CD14-positive monocyte (primary cell): ENCODE measurements around the gene NLRP3. TPM values are rescaled to one million over a fixed set of nuclear protein-coding genes. Genes with fewer than 3 reads are reported as not detected.
"Not testable (repeated sequence)": the region's sequence is repeated elsewhere in the genome, so short reads cannot be mapped to it uniquely, and the experiment has no call there.

Experiments
- DNase-seq, 3 donors: peaks; one replicate each; pipeline ENCODE4 v3.0.0-alpha.2; 2011 to 2022
- H2AFZ ChIP-seq: 2 replicates; pipeline ENCODE4 v1.6.0; 2012; ENCODE audit warnings: mild to moderate bottlenecking, low read depth, low read length, inconsistent platforms; ENCODE audit not compliant: insufficient read depth, poor library complexity, severe bottlenecking
- H3K27ac ChIP-seq, 2 donors: 1 replicate in 1 of 2; 2 replicates in 1 of 2; pipeline ENCODE4 v1.5.1; 2012 to 2013; ENCODE audit warnings: low read length in 2 of 2, control low read depth in 1 of 2, inconsistent platforms in 1 of 2, low read depth in 1 of 2, mild to moderate bottlenecking in 1 of 2
- H3K27me3 ChIP-seq, 2 donors: one replicate each; pipeline versions ENCODE4 v1.6.0 to v1.6.1; 2011 to 2013; ENCODE audit warnings: low read length in 2 of 2; ENCODE audit not compliant: control insufficient read depth in 2 of 2, insufficient read depth in 2 of 2
- H3K36me3 ChIP-seq, 2 donors: replicated peaks in 1 of 2; 1 replicate in 1 of 2; 2 replicates in 1 of 2; pipeline versions ENCODE4 v1.5.1 to v1.6.1; 2012 to 2013; ENCODE audit warnings: low read length in 2 of 2, control low read depth in 1 of 2, inconsistent platforms in 1 of 2, mild to moderate bottlenecking in 1 of 2; ENCODE audit not compliant: insufficient read depth in 2 of 2, control insufficient read depth in 1 of 2
- H3K4me1 ChIP-seq, 2 donors: 1 replicate in 1 of 2; 2 replicates in 1 of 2; pipeline versions ENCODE4 v1.5.1 to v1.6.1; 2012 to 2013; ENCODE audit warnings: low read length in 2 of 2, control low read depth in 1 of 2, inconsistent platforms in 1 of 2, mild to moderate bottlenecking in 1 of 2, moderate library complexity in 1 of 2; ENCODE audit not compliant: insufficient read depth in 2 of 2, control insufficient read depth in 1 of 2
- H3K4me2 ChIP-seq: replicated peaks from 2 replicates; pipeline ENCODE3; 2012; ENCODE audit warnings: low read length, moderate library complexity, mild to moderate bottlenecking; ENCODE audit not compliant: poor library complexity, severe bottlenecking; ENCODE audit errors: extremely low read depth
- H3K4me3 ChIP-seq, 3 experiments: fragments of 200-600 bp in 1 of 3; sonication (generic) in 1 of 3; replicated peaks in 1 of 3; 1 replicate in 2 of 3; 2 replicates in 1 of 3; pipeline ENCODE4 v1.5.1; 2011 to 2013; ENCODE audit warnings: low read length in 3 of 3, mild to moderate bottlenecking in 3 of 3, control low read depth in 2 of 3, low read depth in 2 of 3, inconsistent platforms in 1 of 3, moderate library complexity in 1 of 3
- H3K79me2 ChIP-seq: 2 replicates; pipeline ENCODE4 v1.6.0; 2012; ENCODE audit warnings: mild to moderate bottlenecking, control low read depth, inconsistent platforms, low read length, moderate library complexity; ENCODE audit not compliant: insufficient read depth
- H3K9ac ChIP-seq: 2 replicates; pipeline ENCODE4 v1.6.0; 2017; ENCODE audit warnings: low read length, mild to moderate bottlenecking; ENCODE audit not compliant: insufficient read depth, poor library complexity, severe bottlenecking
- H3K9me3 ChIP-seq, 2 donors: replicated peaks in 1 of 2; 1 replicate in 1 of 2; 2 replicates in 1 of 2; pipeline versions ENCODE4 v1.5.1 to v1.6.1; 2012 to 2013; ENCODE audit warnings: low read length in 2 of 2, control low read depth in 1 of 2; ENCODE audit not compliant: control insufficient read depth in 1 of 2, insufficient read depth in 1 of 2
- H4K20me1 ChIP-seq: 2 replicates; pipeline ENCODE4 v1.6.0; 2012; ENCODE audit warnings: mild to moderate bottlenecking, low read length, control low read depth, moderate library complexity; ENCODE audit not compliant: insufficient read depth
- H3K27ac Mint-ChIP-seq, 7 donors: one replicate each; pipeline ENCODE4 v1.8.0; 2020; ENCODE audit warnings: mild to moderate bottlenecking in 7 of 7, mixed read lengths in 7 of 7, moderate library complexity in 6 of 7, inconsistent platforms in 2 of 7
- H3K27me3 Mint-ChIP-seq, 3 donors: one replicate each; pipeline ENCODE4 v1.8.0; 2021 to 2022; ENCODE audit warnings: low read depth in 3 of 3, mild to moderate bottlenecking in 3 of 3, mixed read lengths in 3 of 3, moderate library complexity in 3 of 3, inconsistent platforms in 1 of 3
- H3K36me3 Mint-ChIP-seq, 2 donors: one replicate each; pipeline ENCODE4 v1.8.0; 2020; ENCODE audit warnings: mixed read lengths in 2 of 2, inconsistent platforms in 1 of 2, mild to moderate bottlenecking in 1 of 2
- H3K4me1 Mint-ChIP-seq: one replicate; pipeline ENCODE4 v1.8.0; 2020; ENCODE audit warnings: mild to moderate bottlenecking, mixed read lengths
- H3K4me3 Mint-ChIP-seq, 2 donors: one replicate each; pipeline ENCODE4 v1.8.0; 2020; ENCODE audit warnings: mild to moderate bottlenecking in 2 of 2, mixed read lengths in 2 of 2, moderate library complexity in 1 of 2
- H3K9me3 Mint-ChIP-seq, 7 donors: one replicate each; pipeline ENCODE4 v1.8.0; 2020 to 2022; ENCODE audit warnings: mixed read lengths in 7 of 7, mild to moderate bottlenecking in 6 of 7, moderate library complexity in 6 of 7, inconsistent platforms in 2 of 7
- CTCF ChIP-seq: fragments of 200-600 bp; IDR thresholded peaks from one replicate; pipeline ENCODE4 v1.8.0; 2022; ENCODE audit warnings: antibody characterized with exemption, mild to moderate bottlenecking
- WGBS: methylation state at CpG from one replicate; pipeline ENCODE4 v1.1.5; 2013; ENCODE audit warnings: missing lambda C conversion rate; ENCODE audit not compliant: insufficient coverage; 5-methylcytosine and 5-hydroxymethylcytosine counted together
- intact Hi-C, 2 donors: fragments of 100-400 bp; cut with micrococcal nuclease; formaldehyde crosslinking; loops; one replicate each; pipeline versions ENCODE4 v1.15.0 to v1.15.1; 2023
- polyA plus RNA-seq, 3 donors: library from polyadenylated mRNA; depleted of rRNA in 1 of 3; unstranded in 2 of 3; stranded (reverse) in 1 of 3; fragments of 300-500 nt in 2 of 3; fragments of >200 nt in 1 of 3; fragmentation: Illumina TruSeq in 2 of 3; gene quantifications; 1 replicate in 2 of 3; 2 replicates in 1 of 3; pipeline ENCODE4 v1.2.3, GENCODE V29; 2012 to 2021

NLRP3 gene
- polyA plus RNA-seq, 3 donors, result 56.2 to 400 (median 61.9) TPM

GRCh38 chr1:247375747-247376146, 40.2 kb upstream of the NLRP3 start:
- Histone ChIP-seq H2AFZ (no peak overlapping the region), H3K4me3 (no peak overlapping the region), H3K27ac (no peak overlapping the region), H3K4me1 (peaks cover 5 to 9% of the 10 kb centered on the region in 2 donors), H4K20me1 (no peaks in the 10 kb centered on the region), H3K27me3 (no peaks in the 10 kb centered on the region), H3K79me2 (no peaks in the 10 kb centered on the region), H3K4me2 (no peak overlapping the region), H3K9me3 (peaks cover 0 to 8% of the 10 kb centered on the region in 2 donors), H3K36me3 (no peaks in the 10 kb centered on the region), H3K9ac (no peak overlapping the region)
- Mint-ChIP-seq H3K9me3 (peaks cover 2 to 8% (median 6%) of the 10 kb centered on the region in 7 donors), H3K4me1 (peaks cover 15% of the 10 kb centered on the region), H3K36me3 (no peaks in the 10 kb centered on the region), H3K4me3 (no peak overlapping the region), H3K27me3 (peaks cover 1 to 3% (median 2%) of the 10 kb centered on the region in 3 donors), H3K27ac (no peak overlapping the region)
- intact Hi-C loops, result loop anchor here in 1 of 2 donors (5.0 kb wide), 1 partner anchor 112 kb away; no protein-coding TSS in a partner anchor
- TF ChIP-seq CTCF, result no peak
- no peak for DNase-seq
- 83% methylated on average over 5 of the region's 14 CpGs for WGBS

- intact Hi-C loops, result loop anchor here in 1 of 2 donors (5.0 kb wide), 1 partner anchor 111 kb away; no protein-coding TSS in a partner anchor
- H3K27me3 Mint-ChIP-seq, result peaks cover 1 to 3% (median 2%) of the 10 kb centered on the region in 3 donors
- H3K4me1 Mint-ChIP-seq, result peaks cover 17% of the 10 kb centered on the region
- Histone ChIP-seq H3K4me2 (no peak overlapping the region), H3K9me3 (peaks cover 0 to 8% of the 10 kb centered on the region in 2 donors), H3K4me1 (peaks cover 5 to 9% of the 10 kb centered on the region in 2 donors), H3K4me3 (no peak overlapping the region), H3K27ac (no peak overlapping the region), H3K36me3 (no peaks in the 10 kb centered on the region), H3K9ac (no peak overlapping the region), H4K20me1 (no peaks in the 10 kb centered on the region), H2AFZ (no peak overlapping the region), H3K79me2 (no peaks in the 10 kb centered on the region), H3K27me3 (no peaks in the 10 kb centered on the region)
- 40% methylated on average over 1 of the region's 7 CpGs for WGBS
- no peak overlapping the region for H3K4me3 Mint-ChIP-seq
- no peaks in the 10 kb centered on the region for H3K36me3 Mint-ChIP-seq
- H3K9me3 Mint-ChIP-seq, result peaks cover 2 to 8% (median 6%) of the 10 kb centered on the region in 7 donors
- TF ChIP-seq CTCF, result no peak
- DNase-seq, result no peak
- no peak overlapping the region for H3K27ac Mint-ChIP-seq
These were observed 39.3 kb upstream of the NLRP3 start for GRCh38 chr1:247376659-247377058.

GRCh38 chr1:247377656-247378055, 38.3 kb upstream of the NLRP3 start:
- not testable (repeated sequence) for H3K4me3 Mint-ChIP-seq, H3K36me3 Mint-ChIP-seq, H3K27ac Mint-ChIP-seq, H3K9ac ChIP-seq, H3K27ac ChIP-seq, H2AFZ ChIP-seq, H3K79me2 ChIP-seq, H3K4me2 ChIP-seq, H3K27me3 Mint-ChIP-seq, H3K9me3 ChIP-seq, H3K27me3 ChIP-seq, H3K4me1 ChIP-seq, H4K20me1 ChIP-seq, H3K9me3 Mint-ChIP-seq, H3K36me3 ChIP-seq, H3K4me3 ChIP-seq, DNase-seq
- peaks cover 16% of the 10 kb centered on the region for H3K4me1 Mint-ChIP-seq
- WGBS, result no CpG with 5 or more reads among the region's 7 CpGs
- intact Hi-C loops, result loop anchor here in 1 of 2 donors (5.0 kb wide), 1 partner anchor 110 kb away; no protein-coding TSS in a partner anchor
